IMR-90 (cell line): ENCODE results near the gene TBC1D22B.

Experiments
- BHLHE40 ChIP-seq: fragments of 150-350 bp; IDR thresholded peaks from 2 replicates; pipeline ENCODE4 v1.6.1; 2016; ENCODE audit warnings: mild to moderate bottlenecking, low read depth, low read length
- FOS ChIP-seq: fragments of 150-350 bp; IDR thresholded peaks from 2 replicates; pipeline ENCODE4 v1.6.1; 2016; ENCODE audit warnings: low read depth, low read length
- MAZ ChIP-seq: IDR thresholded peaks from 2 replicates; pipeline ENCODE4 v1.6.1; 2012; ENCODE audit warnings: low read depth, mild to moderate bottlenecking, low read length, improper control_type of control experiment, moderate library complexity, borderline replicate concordance
- MXI1 ChIP-seq: IDR thresholded peaks from 2 replicates; pipeline ENCODE4 v1.6.1; 2012; ENCODE audit warnings: low read depth, mild to moderate bottlenecking, low read length, moderate library complexity, borderline replicate concordance
- POLR2A ChIP-seq: IDR thresholded peaks from 2 replicates; pipeline ENCODE4 v1.6.1; 2012; ENCODE audit warnings: mild to moderate bottlenecking, low read depth, low read length
- RAD21 ChIP-seq: IDR thresholded peaks from 2 replicates; pipeline ENCODE4 v1.6.1; 2012; ENCODE audit warnings: low read length, improper control_type of control experiment
- RCOR1 ChIP-seq: IDR thresholded peaks from 2 replicates; pipeline ENCODE4 v1.6.1; 2012; ENCODE audit warnings: mild to moderate bottlenecking, low read length, improper control_type of control experiment; ENCODE audit not compliant: insufficient replicate concordance
- RFX5 ChIP-seq: IDR thresholded peaks from 2 replicates; pipeline ENCODE4 v1.8.0; 2012; ENCODE audit warnings: low read depth, mild to moderate bottlenecking, low read length, moderate library complexity
- TF ChIP-seq, protein P1 (sequence below): conservative IDR thresholded peaks from 2 replicates; pipeline ENCODE4 v1.5.1; 2012; ENCODE audit warnings: mild to moderate bottlenecking, low read depth, low read length, improper control_type of control experiment

DNA sequence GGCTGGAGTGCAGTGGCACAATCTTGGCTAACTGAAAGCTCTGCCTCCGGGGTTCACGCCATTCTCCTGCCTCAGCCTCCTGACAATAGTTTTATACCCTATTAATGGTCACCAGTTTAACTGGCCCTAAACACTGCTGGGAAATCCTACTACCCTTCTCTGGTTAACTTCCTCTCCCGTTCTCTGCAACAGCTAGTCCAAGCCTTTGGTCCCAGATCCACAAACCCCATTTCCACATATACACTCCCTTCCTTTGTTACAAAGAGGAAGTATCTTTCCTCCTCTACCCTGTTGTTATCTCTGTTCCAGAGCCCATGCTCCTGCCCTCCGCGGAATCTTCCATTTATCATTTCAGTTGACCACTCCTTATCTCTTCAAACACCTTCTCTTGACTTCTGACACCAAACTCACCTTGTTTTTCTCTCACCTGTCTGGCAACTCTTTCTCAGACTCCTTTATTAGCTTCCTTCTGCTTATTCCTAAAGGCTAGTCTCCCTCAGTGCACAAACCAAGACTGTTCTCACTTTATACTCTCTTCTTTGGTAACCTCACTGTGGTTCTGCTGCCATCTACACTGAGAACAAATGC is 25.0 kb upstream of the TBC1D22B start:
- TF ChIP-seq, protein P1, sequence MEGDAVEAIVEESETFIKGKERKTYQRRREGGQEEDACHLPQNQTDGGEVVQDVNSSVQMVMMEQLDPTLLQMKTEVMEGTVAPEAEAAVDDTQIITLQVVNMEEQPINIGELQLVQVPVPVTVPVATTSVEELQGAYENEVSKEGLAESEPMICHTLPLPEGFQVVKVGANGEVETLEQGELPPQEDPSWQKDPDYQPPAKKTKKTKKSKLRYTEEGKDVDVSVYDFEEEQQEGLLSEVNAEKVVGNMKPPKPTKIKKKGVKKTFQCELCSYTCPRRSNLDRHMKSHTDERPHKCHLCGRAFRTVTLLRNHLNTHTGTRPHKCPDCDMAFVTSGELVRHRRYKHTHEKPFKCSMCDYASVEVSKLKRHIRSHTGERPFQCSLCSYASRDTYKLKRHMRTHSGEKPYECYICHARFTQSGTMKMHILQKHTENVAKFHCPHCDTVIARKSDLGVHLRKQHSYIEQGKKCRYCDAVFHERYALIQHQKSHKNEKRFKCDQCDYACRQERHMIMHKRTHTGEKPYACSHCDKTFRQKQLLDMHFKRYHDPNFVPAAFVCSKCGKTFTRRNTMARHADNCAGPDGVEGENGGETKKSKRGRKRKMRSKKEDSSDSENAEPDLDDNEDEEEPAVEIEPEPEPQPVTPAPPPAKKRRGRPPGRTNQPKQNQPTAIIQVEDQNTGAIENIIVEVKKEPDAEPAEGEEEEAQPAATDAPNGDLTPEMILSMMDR: no peak
- TF ChIP-seq RAD21 (no peak), BHLHE40 (no peak), POLR2A (no peak), RFX5 (no peak), FOS (no peak), MAZ (no peak), RCOR1 (no peak), MXI1 (no peak)
